ENCODE measurements around the gene MADD. TPM values are rescaled to one million over a fixed set of nuclear protein-coding genes. Genes with fewer than 3 reads are reported as not detected.
"Not testable (repeated sequence)": the region's sequence is repeated elsewhere in the genome, so short reads cannot be mapped to it uniquely, and the experiment has no call there.

The MADD gene
- total RNA-seq, 1 donor from 2014 or later = 88.1 TPM

GRCh38 chr11:47316501-47316900 lies 46.6 kb downstream of the MADD start:
- intact Hi-C loops (cut with micrococcal nuclease) = not testable (repeated sequence)

- intact Hi-C loops (cut with micrococcal nuclease) = no loop called here
These were observed 47.3 kb downstream of the MADD start for GRCh38 chr11:47317064-47317828.

- intact Hi-C loops (cut with micrococcal nuclease) = no loop called here
These were observed 48.2 kb downstream of the MADD start for GRCh38 chr11:47318166-47318565.

GRCh38 chr11:47324520-47324919 lies 54.6 kb downstream of the MADD start:
- intact Hi-C loops (cut with micrococcal nuclease) = no loop called here

GRCh38 chr11:47325271-47326041 lies 55.5 kb downstream of the MADD start:
- intact Hi-C loops (cut with micrococcal nuclease) = no loop called here

- intact Hi-C loops (cut with micrococcal nuclease) = no loop called here
These were observed 56.3 kb downstream of the MADD start for GRCh38 chr11:47326198-47326597.

- intact Hi-C loops (cut with micrococcal nuclease) = no loop called here
These were observed 57.1 kb downstream of the MADD start for GRCh38 chr11:47327025-47327424.

- intact Hi-C loops (cut with micrococcal nuclease) = no loop called here
These were observed 58.0 kb downstream of the MADD start for GRCh38 chr11:47327949-47328348.

- intact Hi-C loops (cut with micrococcal nuclease) = no loop called here
These were observed 58.8 kb downstream of the MADD start for GRCh38 chr11:47328449-47329390.

- intact Hi-C loops (cut with micrococcal nuclease) = no loop called here
These were observed 59.6 kb downstream of the MADD start for GRCh38 chr11:47329431-47329986.

GRCh38 chr11:47329987-47330931 lies 60.3 kb downstream of the MADD start:
- intact Hi-C loops (cut with micrococcal nuclease) = no loop called here

GRCh38 chr11:47331454-47332302 lies 61.7 kb downstream of the MADD start:
- intact Hi-C loops (cut with micrococcal nuclease) = no loop called here

- intact Hi-C loops (cut with micrococcal nuclease) = no loop called here
These were observed 62.4 kb downstream of the MADD start for GRCh38 chr11:47332303-47332711.

- intact Hi-C loops (cut with micrococcal nuclease) = no loop called here
These were observed 63.0 kb downstream of the MADD start for GRCh38 chr11:47332791-47333525.

GRCh38 chr11:47333526-47333845 lies 63.6 kb downstream of the MADD start:
- intact Hi-C loops (cut with micrococcal nuclease) = no loop called here

GRCh38 chr11:47333886-47334443 lies 64.0 kb downstream of the MADD start:
- intact Hi-C loops (cut with micrococcal nuclease) = no loop called here

- intact Hi-C loops (cut with micrococcal nuclease) = not testable (repeated sequence)
These were observed 64.9 kb downstream of the MADD start for GRCh38 chr11:47334699-47335411.

GRCh38 chr11:47335733-47336132 lies 65.8 kb downstream of the MADD start:
- intact Hi-C loops (cut with micrococcal nuclease) = no loop called here
